Stimulated activated CD4-positive, alpha-beta T cell treated with anti-CD3 and anti-CD28 coated beads, Interleukin-1b, Interleukin-23, amount 100 ng/mL, for 4 hours (primary cell): Measurements from ENCODE around the gene SCN4B.

Experiments
- DNase-seq, 2 donors: peaks; one replicate each; pipeline ENCODE4 v3.0.0-alpha.2; 2020; ENCODE audit warnings: low read depth in 2 of 2

SCN4B gene

DNA sequence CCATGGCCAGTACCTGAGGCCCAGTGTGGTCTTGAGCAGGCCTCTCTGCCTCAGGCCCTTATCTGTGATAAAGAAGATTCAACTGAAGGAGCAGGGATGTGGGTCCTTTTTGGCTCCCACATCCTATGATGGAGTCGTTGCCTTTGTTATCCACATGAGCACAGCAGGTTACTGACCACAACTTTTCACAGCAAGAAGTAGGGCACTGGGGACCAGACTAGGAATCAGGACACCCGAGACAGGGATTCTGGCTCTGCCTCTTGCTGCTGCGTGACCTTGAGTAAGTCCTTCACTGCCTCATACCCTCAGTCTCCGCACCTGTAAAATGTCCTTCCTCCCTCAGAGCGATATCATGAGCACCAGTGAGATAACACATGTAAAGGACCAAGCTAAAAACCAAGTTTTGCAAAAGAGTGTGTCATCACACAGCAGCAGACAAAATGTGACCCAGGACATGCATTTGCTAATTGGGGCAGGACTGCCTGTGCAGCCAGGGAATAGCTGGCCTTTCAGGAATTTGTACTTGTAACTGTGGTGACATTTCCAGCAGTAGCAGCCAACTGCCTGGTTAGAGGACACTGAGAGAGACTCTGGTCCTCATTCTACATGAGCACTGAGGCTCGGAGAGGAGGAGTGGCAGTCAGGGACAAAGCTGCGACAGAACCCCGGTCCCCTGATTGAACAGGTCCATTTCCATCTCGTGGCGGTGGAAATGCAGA lies 52.6 kb downstream of the SCN4B start:
- DNase-seq = no peak

DNA sequence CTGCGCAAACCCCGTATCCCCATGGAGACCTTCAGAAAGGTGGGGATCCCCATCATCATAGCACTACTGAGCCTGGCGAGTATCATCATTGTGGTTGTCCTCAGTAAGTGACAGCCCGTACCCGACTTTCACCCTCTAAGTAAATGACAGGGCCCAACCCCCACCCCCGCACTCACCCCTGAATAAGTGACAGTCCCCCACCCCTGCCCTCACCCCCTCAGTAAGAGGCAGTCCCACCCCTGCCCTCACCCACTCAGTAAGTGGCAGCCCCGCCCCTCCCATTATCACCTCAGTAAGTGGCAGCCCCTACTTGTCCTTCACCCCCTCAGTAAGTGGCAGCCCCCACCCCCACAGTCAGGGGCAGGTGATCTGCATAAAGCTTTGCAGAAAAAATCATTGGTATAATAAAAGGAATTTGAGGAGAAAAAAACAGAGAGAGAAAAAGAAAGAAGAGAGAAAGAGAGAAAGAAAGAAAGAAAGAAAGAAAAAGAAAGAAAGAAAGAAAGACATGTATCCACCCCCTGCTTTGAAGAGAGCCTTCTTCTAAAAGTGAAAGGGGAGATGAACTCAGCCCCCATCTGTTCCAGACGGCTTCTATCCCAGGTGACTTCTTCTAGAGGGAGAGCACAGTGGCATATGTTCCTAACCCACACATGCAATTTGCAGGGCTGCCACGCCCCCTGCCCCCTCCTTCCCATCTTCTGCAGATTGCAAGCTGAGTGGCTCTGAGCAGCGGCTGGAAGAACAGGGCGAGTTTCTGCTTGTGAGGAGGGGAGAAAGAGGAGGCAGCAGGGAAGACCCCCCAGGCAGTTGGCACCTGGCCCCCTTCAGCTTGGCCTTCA lies 53.4 kb downstream of the SCN4B start:
- DNase-seq = no peak

DNA sequence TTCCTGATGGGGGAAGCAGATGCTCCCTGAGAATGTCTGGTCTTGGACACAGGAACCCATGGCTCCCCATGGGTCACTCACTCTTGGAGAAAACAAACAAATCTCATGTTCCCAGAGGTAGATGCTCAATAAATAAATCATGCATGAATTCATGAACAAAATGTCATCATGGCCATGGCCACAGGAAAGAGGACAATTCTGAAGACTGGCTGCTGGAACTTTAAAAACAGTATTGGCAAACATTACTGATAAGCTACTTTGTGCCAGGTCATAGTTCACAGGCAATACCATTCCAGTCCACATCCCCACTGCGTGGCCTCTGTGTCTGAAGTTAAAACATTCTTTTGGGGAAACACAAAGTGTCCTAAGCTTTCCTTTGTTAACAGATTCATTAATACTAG lies 56.7 kb downstream of the SCN4B start:
- DNase-seq = no peak

DNA sequence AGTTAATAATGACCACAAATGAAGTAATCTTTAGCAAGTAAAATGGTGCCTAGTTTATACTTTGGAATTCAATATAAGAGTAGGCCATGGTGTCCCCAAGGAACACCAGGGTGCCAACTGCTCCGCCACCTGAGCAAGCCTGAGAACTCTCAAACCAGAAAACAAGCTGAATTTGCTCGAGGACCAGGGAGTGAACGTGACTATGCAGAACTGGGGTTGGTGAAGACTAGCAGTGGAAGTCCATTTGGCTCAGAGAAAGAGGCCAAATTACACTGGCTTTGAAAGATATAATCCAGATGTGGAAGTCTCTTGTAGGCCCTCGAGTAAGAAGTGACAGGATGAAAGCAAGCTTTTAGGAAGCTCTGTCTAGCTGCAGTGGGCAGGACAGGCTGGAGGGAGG lies 57.1 kb downstream of the SCN4B start:
- no peak for DNase-seq

DNA sequence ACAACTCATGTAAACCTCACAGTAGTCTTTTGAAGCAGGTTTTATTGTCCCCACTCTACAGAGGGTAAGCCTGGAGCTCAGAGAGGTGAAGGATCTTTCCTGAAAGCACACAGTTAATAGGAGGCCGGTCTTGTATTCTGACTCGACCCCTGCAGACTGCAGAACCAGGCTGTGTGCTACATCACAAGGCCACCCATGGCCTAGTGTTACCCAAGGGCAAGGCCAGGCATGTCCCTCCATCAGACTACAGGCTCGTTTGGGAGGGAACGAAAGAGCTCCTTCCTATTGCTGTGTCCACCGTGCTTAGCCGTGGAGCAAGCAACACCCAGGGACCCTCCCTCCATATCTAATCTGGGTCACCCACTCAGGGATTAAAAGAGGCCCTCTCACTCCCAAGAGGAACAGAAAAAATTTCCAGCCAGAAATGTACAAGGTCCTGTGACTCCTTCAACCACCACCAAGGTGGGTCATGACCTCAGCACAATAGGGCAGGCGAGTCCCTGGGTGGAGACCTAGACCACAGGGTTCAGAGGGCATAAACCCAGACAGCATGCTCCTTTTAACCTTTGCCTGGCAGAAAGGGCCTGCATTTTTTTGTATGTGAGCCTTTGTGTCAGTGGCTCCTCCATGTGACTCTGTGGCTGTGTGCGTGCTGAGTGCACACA lies 59.6 kb downstream of the SCN4B start:
- no peak for DNase-seq

DNA sequence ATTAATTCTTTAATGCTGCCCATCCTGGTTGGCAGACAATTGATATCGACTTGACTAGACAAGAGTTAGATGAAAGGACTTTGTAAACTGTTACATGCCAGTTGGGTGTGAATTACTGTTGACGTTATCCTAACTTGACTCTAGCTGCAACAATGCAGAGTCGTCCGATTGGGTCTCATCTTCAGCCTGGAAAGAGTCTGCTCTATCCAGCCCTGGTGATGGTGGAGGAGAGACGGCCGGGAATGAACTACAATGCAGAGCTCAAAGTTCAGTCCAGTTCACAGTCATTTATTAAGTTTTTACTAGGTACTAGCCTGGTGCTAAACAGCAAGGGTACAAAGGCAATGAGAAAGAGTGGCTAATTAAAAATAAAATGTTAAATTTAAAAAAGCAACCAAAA lies 60.9 kb downstream of the SCN4B start:
- no peak for DNase-seq

DNA sequence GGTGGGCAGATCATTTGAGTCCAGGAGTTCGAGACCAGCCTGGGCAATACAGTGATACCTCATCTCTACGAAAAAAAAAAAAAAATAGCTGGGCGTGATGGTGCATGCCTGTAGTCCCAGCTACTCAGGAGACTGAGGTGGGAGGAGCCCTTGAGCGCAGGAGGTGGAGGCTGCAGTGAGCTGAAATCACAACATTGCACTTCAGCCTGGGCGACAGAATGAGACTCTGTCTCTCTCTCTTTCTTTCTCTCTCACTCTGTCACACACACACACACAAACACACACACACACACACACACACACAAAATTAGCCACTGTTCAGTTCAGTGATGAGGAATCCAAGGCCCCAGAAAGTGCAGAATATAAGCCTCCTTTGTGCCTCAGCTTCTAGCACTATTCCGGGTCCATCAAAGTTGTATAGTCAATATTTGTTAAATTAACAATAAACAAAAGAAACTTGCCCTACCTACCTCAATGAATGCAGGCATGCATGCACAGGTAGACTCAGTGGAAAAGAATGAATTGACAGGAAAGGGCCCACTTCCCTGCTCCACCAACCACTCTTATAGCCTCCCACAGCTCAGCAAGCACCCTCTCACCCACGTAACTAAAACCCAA lies 62.0 kb downstream of the SCN4B start:
- no peak for DNase-seq

DNA sequence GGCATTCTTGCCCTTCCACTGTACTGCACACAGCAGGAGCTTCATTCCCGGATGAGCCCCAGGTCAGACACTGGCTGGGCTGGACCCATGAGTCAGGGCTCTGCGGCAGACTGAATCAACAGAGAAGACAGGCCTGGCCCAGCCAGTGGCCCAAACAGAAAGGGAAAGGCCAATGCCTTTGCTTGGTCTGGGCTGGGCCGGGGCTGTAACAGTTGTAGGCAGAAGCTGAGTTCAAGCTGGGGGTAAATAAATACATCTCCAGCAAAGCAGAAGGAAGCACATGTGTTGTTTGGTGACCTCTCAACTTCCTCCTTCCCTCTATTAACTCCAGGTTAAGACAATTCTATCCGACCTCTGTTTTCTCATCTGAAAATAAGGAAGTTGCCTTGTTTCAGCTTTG lies 64.1 kb downstream of the SCN4B start:
- DNase-seq = no peak

DNA sequence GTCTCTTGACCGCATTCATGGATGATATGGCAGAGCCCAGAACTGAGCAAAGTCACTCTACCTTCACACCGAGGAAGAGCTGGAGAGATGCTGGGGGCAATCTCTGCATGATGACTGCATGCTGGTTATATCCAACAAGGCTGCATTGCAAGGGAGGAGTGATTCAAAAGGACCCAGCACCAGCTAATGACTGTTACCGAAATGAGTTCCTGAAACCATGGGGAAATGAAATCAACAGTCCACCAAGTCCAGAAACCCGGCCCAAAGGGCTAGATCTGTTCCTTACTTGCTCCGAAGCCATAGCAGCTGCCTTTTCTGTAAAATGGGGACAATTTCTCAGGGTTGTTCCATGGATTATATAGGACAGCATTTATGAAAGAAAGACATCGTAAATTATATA lies 64.7 kb downstream of the SCN4B start:
- DNase-seq = no peak

DNA sequence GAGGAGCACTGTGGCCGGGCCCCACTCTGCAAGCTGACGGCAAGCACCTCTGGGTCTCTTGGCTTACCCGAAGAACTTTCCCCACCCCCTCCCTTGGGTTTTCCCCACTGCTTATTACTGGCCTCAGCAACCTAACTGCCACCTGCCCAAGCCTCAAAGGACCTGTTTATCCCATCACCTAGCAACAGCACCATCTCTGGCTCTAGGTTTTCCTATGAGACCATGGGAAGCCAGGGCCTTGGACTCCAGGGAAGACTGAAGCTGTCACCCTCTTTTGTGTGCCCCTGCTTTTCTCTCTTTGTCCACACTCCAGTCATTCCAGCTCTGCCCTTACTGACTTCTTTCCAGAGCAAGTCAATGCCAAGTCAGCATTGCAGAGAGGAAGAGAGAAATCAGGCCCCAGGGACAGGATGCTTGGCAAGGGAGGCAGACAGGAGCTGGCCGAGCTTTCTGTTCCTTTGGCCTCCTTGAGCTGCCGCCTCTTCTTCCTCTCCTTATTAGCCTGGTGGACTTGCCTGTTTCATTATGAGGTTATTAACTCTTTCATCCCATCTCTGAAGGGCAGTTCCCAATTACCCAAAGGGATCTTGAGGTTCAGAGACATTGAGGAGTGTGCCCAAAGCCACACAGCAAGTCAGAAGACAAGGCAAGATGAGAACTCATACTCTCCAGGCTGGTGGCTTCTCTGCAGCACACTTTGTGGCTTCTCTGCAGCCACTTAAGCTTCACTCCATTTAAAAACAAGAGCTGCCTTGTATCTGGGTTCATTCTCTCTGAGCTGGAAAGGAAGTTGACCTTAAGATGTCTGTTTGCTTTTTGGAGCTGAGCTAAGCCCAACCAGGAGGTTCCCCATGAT lies 65.5 kb downstream of the SCN4B start, which contains the start of gene SMIM35:
SMIM35 (minus strand) TSS at position 51 of the 856 bp plus-strand sequence. CDS start 206 bp downstream, outside the sequence.
- no peak for DNase-seq

DNA sequence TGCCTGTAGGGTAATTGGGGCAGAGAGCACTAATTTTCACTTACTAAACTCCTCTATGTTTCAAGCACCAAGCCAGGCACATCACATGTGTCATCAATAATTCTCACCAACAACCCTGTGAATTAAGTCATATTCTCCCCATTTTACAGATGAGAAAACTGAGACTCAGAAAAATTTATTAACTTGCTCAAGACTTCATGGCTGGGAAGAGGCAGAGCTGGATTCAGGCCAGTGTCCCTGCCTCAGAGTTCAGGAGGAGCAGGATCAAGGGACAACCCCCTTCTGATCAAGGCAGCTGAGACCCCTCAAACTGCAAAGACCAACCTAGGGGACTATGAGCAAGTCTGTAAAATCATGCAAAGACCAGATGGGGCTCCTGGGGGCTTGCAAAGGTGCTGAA lies 68.0 kb downstream of the SCN4B start:
- no peak for DNase-seq

DNA sequence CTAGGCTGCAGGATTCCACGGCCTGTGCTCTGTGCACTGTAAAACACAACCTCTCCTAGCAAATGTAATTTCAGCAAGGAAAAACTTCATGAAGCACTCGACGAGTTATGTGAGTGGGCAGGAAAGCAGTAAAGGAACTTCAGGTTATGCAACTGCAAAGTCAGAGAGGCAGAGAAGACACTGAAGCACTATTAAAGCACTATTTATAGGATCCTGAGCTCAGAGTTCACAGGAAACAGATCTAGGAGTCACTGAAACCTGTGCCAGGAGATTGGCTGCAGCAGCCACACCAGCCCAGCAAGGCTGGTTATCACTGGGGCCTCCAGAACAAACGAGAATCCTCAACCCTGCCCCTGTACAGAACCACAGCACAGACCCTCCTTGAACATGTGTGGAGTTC lies 68.4 kb downstream of the SCN4B start:
- DNase-seq = no peak
